Cerebellar cortex (tissue), 1 donor: ENCODE data around the gene UGT1A8.
"Not testable (repeated sequence)": the region's sequence is repeated elsewhere in the genome, so short reads cannot be mapped to it uniquely, and the experiment has no call there.

Experiments
- DNase-seq: peaks from one replicate; pipeline ENCODE4 v3.0.0-alpha.2; 2015; ENCODE audit warnings: low spot score

The UGT1A8 gene

GRCh38 chr2:233686928-233687327, 69.5 kb downstream of the UGT1A8 start:
- no peak for DNase-seq

GRCh38 chr2:233688341-233688740, 70.9 kb downstream of the UGT1A8 start:
- no peak for DNase-seq

GRCh38 chr2:233689031-233689430, 71.6 kb downstream of the UGT1A8 start:
- DNase-seq = no peak

GRCh38 chr2:233689501-233689900, 72.1 kb downstream of the UGT1A8 start:
- DNase-seq = no peak

GRCh38 chr2:233690444-233690843, 73.0 kb downstream of the UGT1A8 start:
- no peak for DNase-seq

- no peak for DNase-seq
These were observed 74.3 kb downstream of the UGT1A8 start for GRCh38 chr2:233691443-233692433.

GRCh38 chr2:233692648-233693047, 75.2 kb downstream of the UGT1A8 start, which contains the start of gene UGT1A6:
TSS of gene UGT1A6 (plus strand) at chr2:233692890. CDS start at chr2:233693005, 115 bp downstream.
- no peak for DNase-seq

GRCh38 chr2:233693963-233694362, 76.5 kb downstream of the UGT1A8 start:
- DNase-seq = no peak

GRCh38 chr2:233698740-233699139, 81.3 kb downstream of the UGT1A8 start:
- no peak for DNase-seq

- no peak for DNase-seq
These were observed 82.1 kb downstream of the UGT1A8 start for GRCh38 chr2:233699424-233700027.

GRCh38 chr2:233700028-233700635, 82.7 kb downstream of the UGT1A8 start:
- no peak for DNase-seq

GRCh38 chr2:233700842-233701241, 83.4 kb downstream of the UGT1A8 start:
- not testable (repeated sequence) for DNase-seq

- no peak for DNase-seq
These were observed 84.8 kb downstream of the UGT1A8 start for GRCh38 chr2:233702238-233702637.

- DNase-seq = no peak
These were observed 88.6 kb downstream of the UGT1A8 start for GRCh38 chr2:233705911-233706506.

- no peak for DNase-seq
These were observed 89.3 kb downstream of the UGT1A8 start for GRCh38 chr2:233706720-233707119.

GRCh38 chr2:233707940-233708644, 90.7 kb downstream of the UGT1A8 start:
- no peak for DNase-seq

GRCh38 chr2:233708942-233709341, 91.5 kb downstream of the UGT1A8 start:
- no peak for DNase-seq

GRCh38 chr2:233711312-233712008, 94.0 kb downstream of the UGT1A8 start:
- DNase-seq = peak; percentile 52

- DNase-seq = no peak
These were observed 95.3 kb downstream of the UGT1A8 start, which contains the start of gene UGT1A5 for GRCh38 chr2:233712611-233713261. TSS of gene UGT1A5 (plus strand) at chr2:233712907. CDS start at chr2:233712992, 85 bp downstream.

- DNase-seq = no peak
These were observed 95.8 kb downstream of the UGT1A8 start for GRCh38 chr2:233713262-233713615.
